Panc1 (cell line): ENCODE data around the gene LSM14A. TPM values are rescaled to one million over a fixed set of nuclear protein-coding genes. Genes with fewer than 3 reads are reported as not detected.

ENCODE experiments used
- ATAC-seq: fragments of 200-7000 bp; cut with Tn5 transposase; 2 replicates; pipeline ENCODE4 v1.9.1; 2020; ENCODE audit warnings: mild to moderate bottlenecking, moderate library complexity
- BruUV-seq: library from RNA; stranded (reverse); fragments of 400-500 nt; replicated peaks from 2 replicates; lab custom pipeline; 2021; lab: Mats Ljungman, UMichigan
- CTCF ChIA-PET: fragments of 300-600 bp; sonication (Branson Sonifier 250); formaldehyde crosslinking; loops from one replicate; lab custom pipeline; 2022; ENCODE audit warnings: antibody characterized with exemption; lab: Charles Lee
- POLR2A ChIA-PET: fragments of 300-600 bp; sonication (Branson Sonifier 250); formaldehyde crosslinking; loops from one replicate; lab custom pipeline; 2022; ENCODE audit warnings: antibody characterized with exemption; lab: Charles Lee
- DNase-seq: peaks from one replicate; pipeline ENCODE4 v3.0.0-alpha.2; 2010; ENCODE audit warnings: low read depth, low spot score
- H3K27ac ChIP-seq: 2 replicates; pipeline ENCODE4 v1.5.1; 2011; ENCODE audit warnings: mild to moderate bottlenecking, low read length, inconsistent platforms
- H3K27me3 ChIP-seq: fragments of 200-500 bp; sonication (Bioruptor generic); 2 replicates; pipeline ENCODE4 v1.6.0; 2014; ENCODE audit warnings: low read length, inconsistent platforms; ENCODE audit not compliant: control insufficient read depth, insufficient read depth
- H3K36me3 ChIP-seq: fragments of 200-500 bp; sonication (Bioruptor generic); 2 replicates; pipeline ENCODE4 v1.5.1; 2014; ENCODE audit warnings: inconsistent platforms, mild to moderate bottlenecking, low read length, moderate library complexity; ENCODE audit not compliant: control insufficient read depth, insufficient read depth
- H3K4me1 ChIP-seq: 2 replicates; pipeline ENCODE4 v1.5.1; 2011; ENCODE audit warnings: inconsistent platforms, mild to moderate bottlenecking, low read length, moderate library complexity; ENCODE audit not compliant: control insufficient read depth, insufficient read depth
- H3K4me3 ChIP-seq, 2 experiments: 2 replicates each; pipeline ENCODE4 v1.5.1; 2011 to 2012; ENCODE audit warnings: low read depth in 2 of 2, low read length in 2 of 2, mild to moderate bottlenecking in 2 of 2, inconsistent platforms in 1 of 2, moderate library complexity in 1 of 2
- H3K9me3 ChIP-seq: fragments of 200-500 bp; sonication (Bioruptor generic); 2 replicates; pipeline ENCODE4 v1.5.1; 2014; ENCODE audit warnings: low read depth, mild to moderate bottlenecking, inconsistent platforms, low read length, moderate library complexity; ENCODE audit not compliant: control insufficient read depth, insufficient read depth
- CTCF ChIP-seq: fragments of 450-650 bp; IDR thresholded peaks from 2 replicates; pipeline ENCODE4 v1.5.1; 2017; ENCODE audit warnings: mild to moderate bottlenecking
- POLR2AphosphoS5 ChIP-seq: IDR thresholded peaks from 2 replicates; pipeline ENCODE4 v1.6.1; 2012; ENCODE audit warnings: mild to moderate bottlenecking, low read depth, low read length, moderate library complexity
- SIN3A ChIP-seq: IDR thresholded peaks from 2 replicates; pipeline ENCODE4 v1.6.1; 2012; ENCODE audit warnings: low read depth, mild to moderate bottlenecking, low read length, moderate library complexity, borderline replicate concordance; ENCODE audit not compliant: insufficient read depth
- TCF7L2 ChIP-seq: IDR thresholded peaks from 2 replicates; pipeline ENCODE4 v1.6.1; 2011; ENCODE audit warnings: mild to moderate bottlenecking, low read depth, low read length, inconsistent platforms
- in situ Hi-C: cut with HindIII; loops from 2 replicates; pipeline ENCODE4 v1.10.0; 2016; ENCODE audit warnings: low sequenced_read_pairs, low pct_unique_long_range_greater_than_20kb
- intact Hi-C: fragments of 100-400 bp; cut with micrococcal nuclease; formaldehyde crosslinking; loops from one replicate; pipeline ENCODE4 v1.10.0; 2022; ENCODE audit not compliant: unreplicated experiment
- total RNA-seq: library from RNA; stranded (reverse); gene quantifications from one replicate; pipeline ENCODE4 v1.2.1, GENCODE V29; 2021; ENCODE audit not compliant: unreplicated experiment
- TF ChIP-seq, protein P1 (sequence below), 2 experiments: IDR thresholded peaks; 2 replicates each; pipeline ENCODE4 v1.6.1; 2011 to 2012; ENCODE audit warnings: low read depth in 2 of 2, control low read depth in 1 of 2, low read length in 1 of 2, mild to moderate bottlenecking in 1 of 2, moderate library complexity in 1 of 2; ENCODE audit not compliant: insufficient read depth in 1 of 2

The LSM14A gene
- total RNA-seq, 1 experiment from 2014 or later = 152 TPM

DNA sequence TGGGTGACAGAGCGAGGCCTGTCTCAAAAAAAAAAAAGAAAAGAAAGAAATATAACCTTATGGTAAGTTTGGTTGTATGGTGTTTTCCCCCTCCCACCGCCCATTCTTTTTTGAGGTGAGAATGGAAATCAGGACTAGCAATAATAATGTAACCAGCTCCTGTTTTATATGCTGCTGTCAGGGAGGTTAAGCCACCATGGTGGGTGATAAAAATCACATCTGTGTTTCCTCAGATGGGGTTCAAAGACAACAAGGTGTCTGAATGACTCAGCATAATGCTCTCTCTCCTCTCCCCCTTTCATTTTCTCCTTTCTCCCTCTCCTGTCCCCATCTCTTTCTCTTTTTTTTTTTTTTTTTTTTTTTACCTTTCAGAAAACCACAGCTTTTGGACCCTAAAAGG, 53.7 kb downstream of the LSM14A start:
- Histone ChIP-seq H3K4me1 (peaks cover 14% of the 10 kb centered on the region), H3K27ac (no peak overlapping the region), H3K27me3 (no peaks in the 10 kb centered on the region), H3K36me3 (peaks cover 68% of the 10 kb centered on the region), H3K4me3 (no peak overlapping the region), H3K9me3 (no peaks in the 10 kb centered on the region)
- in situ Hi-C loops (no loop called here), intact Hi-C loops (no loop called here)
- ChIA-PET CTCF (no interaction called here), POLR2A (no interaction called here)
- ATAC-seq (no peak), DNase-seq (no peak)
- TF ChIP-seq, protein P1, sequence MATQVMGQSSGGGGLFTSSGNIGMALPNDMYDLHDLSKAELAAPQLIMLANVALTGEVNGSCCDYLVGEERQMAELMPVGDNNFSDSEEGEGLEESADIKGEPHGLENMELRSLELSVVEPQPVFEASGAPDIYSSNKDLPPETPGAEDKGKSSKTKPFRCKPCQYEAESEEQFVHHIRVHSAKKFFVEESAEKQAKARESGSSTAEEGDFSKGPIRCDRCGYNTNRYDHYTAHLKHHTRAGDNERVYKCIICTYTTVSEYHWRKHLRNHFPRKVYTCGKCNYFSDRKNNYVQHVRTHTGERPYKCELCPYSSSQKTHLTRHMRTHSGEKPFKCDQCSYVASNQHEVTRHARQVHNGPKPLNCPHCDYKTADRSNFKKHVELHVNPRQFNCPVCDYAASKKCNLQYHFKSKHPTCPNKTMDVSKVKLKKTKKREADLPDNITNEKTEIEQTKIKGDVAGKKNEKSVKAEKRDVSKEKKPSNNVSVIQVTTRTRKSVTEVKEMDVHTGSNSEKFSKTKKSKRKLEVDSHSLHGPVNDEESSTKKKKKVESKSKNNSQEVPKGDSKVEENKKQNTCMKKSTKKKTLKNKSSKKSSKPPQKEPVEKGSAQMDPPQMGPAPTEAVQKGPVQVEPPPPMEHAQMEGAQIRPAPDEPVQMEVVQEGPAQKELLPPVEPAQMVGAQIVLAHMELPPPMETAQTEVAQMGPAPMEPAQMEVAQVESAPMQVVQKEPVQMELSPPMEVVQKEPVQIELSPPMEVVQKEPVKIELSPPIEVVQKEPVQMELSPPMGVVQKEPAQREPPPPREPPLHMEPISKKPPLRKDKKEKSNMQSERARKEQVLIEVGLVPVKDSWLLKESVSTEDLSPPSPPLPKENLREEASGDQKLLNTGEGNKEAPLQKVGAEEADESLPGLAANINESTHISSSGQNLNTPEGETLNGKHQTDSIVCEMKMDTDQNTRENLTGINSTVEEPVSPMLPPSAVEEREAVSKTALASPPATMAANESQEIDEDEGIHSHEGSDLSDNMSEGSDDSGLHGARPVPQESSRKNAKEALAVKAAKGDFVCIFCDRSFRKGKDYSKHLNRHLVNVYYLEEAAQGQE (IDR thresholded peaks at IDR 0.05; ENCODE audit: insufficient read depth in 1 of 2, low read depth in 2 of 2, low read length in 1 of 2) = no peak
- TF ChIP-seq CTCF (no peak), TCF7L2 (no peak), POLR2AphosphoS5 (no peak), SIN3A (no peak)
- no TSS peak for BruUV-seq

GRCh38 chr19:34228347-34228746, 56.0 kb downstream of the LSM14A start:
- in situ Hi-C loops (no loop called here), intact Hi-C loops (no loop called here)
- Histone ChIP-seq H3K9me3 (no peaks in the 10 kb centered on the region), H3K4me1 (peaks cover 26% of the 10 kb centered on the region), H3K36me3 (peaks cover 53% of the 10 kb centered on the region), H3K4me3 (no peak overlapping the region), H3K27me3 (no peaks in the 10 kb centered on the region), H3K27ac (no peak overlapping the region)
- TF ChIP-seq CTCF (no peak), SIN3A (no peak), POLR2AphosphoS5 (no peak), TCF7L2 (no peak)
- TF ChIP-seq, protein P1 (IDR thresholded peaks at IDR 0.05; ENCODE audit: insufficient read depth in 1 of 2, low read depth in 2 of 2, low read length in 1 of 2) = no peak
- ATAC-seq = no peak
- ChIA-PET CTCF (no interaction called here), POLR2A (interaction anchor here (0.6 kb wide), 1 partner anchor 32 kb away, joined by 4 read pairs; no protein-coding TSS in a partner anchor)
- no TSS peak for BruUV-seq
- no peak for DNase-seq
